ENCODE measurements around the gene TXNDC12. TPM values are rescaled to one million over a fixed set of nuclear protein-coding genes. Genes with fewer than 3 reads are reported as not detected.
"Not testable (repeated sequence)": the region's sequence is repeated elsewhere in the genome, so short reads cannot be mapped to it uniquely, and the experiment has no call there.

TXNDC12 gene
- total RNA-seq, 4 donors from 2014 or later, result 16.9 to 23.0 (median 19.6) TPM

DNA sequence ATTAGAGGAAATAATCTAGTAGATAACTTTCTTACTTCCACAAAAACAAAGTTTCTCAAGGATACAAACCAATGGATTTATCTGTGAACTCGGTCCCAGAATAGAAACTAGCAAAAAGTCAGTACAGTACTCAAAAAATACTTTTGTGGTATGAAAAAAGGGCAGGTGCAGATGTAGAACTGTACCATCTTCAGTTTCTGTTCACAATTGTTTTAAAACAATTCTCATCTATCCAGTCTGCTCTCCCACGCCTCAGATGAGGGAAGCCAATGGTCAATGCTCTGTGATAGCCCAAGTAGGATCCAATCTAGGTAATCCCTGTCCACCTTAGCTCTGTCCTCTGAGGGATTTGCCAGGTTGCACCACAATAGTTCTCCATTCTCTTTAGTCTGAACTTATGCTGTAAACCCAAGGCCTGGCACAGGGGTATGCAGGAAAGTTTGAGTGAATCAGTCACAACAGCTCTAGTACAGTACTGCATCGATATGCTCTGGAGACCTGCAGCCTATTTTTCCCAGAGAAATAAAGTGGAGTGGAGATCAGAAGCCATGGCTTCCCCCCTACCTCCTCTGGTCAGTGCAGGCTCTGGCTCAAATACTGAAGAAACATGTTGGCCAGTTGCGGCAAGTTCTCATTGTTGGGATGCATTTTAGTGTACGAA lies 22.7 kb downstream of the TXNDC12 start:
- no peaks in the 10 kb centered on the region for H3K27me3 ChIP-seq
- no peaks in the 10 kb centered on the region for H3K9me3 ChIP-seq
- H3K27ac ChIP-seq, result peak overlapping the region in 3 of 4 donors; percentile 89 to 93 (median 90)
- TF ChIP-seq POLR2A (IDR thresholded peaks at IDR 0.05), result no peak
- TF ChIP-seq EP300 (IDR thresholded peaks at IDR 0.05), result no peak
- TF ChIP-seq, protein P1, sequence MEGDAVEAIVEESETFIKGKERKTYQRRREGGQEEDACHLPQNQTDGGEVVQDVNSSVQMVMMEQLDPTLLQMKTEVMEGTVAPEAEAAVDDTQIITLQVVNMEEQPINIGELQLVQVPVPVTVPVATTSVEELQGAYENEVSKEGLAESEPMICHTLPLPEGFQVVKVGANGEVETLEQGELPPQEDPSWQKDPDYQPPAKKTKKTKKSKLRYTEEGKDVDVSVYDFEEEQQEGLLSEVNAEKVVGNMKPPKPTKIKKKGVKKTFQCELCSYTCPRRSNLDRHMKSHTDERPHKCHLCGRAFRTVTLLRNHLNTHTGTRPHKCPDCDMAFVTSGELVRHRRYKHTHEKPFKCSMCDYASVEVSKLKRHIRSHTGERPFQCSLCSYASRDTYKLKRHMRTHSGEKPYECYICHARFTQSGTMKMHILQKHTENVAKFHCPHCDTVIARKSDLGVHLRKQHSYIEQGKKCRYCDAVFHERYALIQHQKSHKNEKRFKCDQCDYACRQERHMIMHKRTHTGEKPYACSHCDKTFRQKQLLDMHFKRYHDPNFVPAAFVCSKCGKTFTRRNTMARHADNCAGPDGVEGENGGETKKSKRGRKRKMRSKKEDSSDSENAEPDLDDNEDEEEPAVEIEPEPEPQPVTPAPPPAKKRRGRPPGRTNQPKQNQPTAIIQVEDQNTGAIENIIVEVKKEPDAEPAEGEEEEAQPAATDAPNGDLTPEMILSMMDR (IDR thresholded peaks at IDR 0.05), result no peak
- TF ChIP-seq POLR2AphosphoS5 (IDR thresholded peaks at IDR 0.05), result no peak
- ATAC-seq, result no peak
- peaks cover 8 to 33% (median 12%) of the 10 kb centered on the region in 3 donors for H3K4me1 ChIP-seq
- H3K36me3 ChIP-seq, result peaks cover 0 to 18% of the 10 kb centered on the region in 2 donors
- H3K4me3 ChIP-seq, result peak overlapping the region; percentile 65 to 86
- 46 to 89% methylated on average over 3 to 4 of the region's 5 CpGs for WGBS, 2 donors (ENCODE audit: low coverage in 1 of 2)

DNA sequence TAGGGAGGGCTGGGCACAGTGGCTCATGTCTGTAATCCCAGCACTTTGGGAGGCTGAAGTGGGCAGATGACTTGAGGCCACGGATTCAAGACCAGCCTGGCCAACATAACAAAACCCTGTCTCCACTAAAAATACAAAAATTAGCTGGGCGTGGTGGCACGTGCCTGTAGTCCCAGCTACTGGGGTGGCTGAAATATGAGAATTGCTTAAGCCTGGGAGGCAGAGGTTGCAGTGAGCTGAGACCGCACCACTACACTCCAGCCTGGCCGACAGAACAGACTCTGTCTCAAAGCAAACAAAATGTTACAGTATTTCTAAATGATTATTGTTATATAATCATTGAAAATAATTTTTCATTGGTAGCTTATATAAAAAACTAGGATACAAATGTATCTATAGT lies 26.2 kb downstream of the TXNDC12 start:
- not testable (repeated sequence) for H3K27me3 ChIP-seq
- WGBS, 2 donors (ENCODE audit: low coverage in 1 of 2), result 84 to 86% methylated on average over 5 of the region's 5 CpGs

DNA sequence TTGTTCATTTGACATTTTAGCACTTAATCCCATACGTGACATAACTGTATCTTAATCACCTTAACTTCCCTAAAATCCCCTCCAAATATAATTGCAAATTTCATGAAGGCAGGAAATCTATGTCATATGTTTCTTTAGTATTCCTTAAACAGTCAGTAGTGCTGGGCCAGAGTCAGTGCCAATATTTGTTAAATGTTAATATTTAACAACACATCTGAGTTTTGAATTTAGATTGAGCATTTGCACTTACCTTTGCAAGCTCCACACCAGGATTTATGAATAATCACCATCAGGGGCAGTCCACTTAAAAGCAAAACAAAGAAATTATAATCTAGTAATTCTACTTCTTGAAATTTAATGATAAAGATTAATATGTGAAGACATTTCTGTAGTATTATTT lies 26.7 kb downstream of the TXNDC12 start:
- H3K27me3 ChIP-seq, result no peaks in the 10 kb centered on the region
- H3K36me3 ChIP-seq, result peaks cover 5 to 47% of the 10 kb centered on the region in 2 donors
- H3K4me3 ChIP-seq, result no peak overlapping the region
- no peak for ATAC-seq
- no peak overlapping the region for H3K27ac ChIP-seq
- WGBS, 2 donors (ENCODE audit: low coverage in 1 of 2), result 71 to 82% methylated on average over 1 of the region's 1 CpG
- TF ChIP-seq POLR2AphosphoS5 (IDR thresholded peaks at IDR 0.05), result no peak
- TF ChIP-seq POLR2A (IDR thresholded peaks at IDR 0.05), result no peak
- TF ChIP-seq, protein P1 (IDR thresholded peaks at IDR 0.05), result no peak
- TF ChIP-seq EP300 (IDR thresholded peaks at IDR 0.05), result no peak
- peaks cover 8 to 33% (median 12%) of the 10 kb centered on the region in 3 donors for H3K4me1 ChIP-seq
- H3K9me3 ChIP-seq, result no peaks in the 10 kb centered on the region

More for the DNA sequence above, 26.2 kb downstream of the TXNDC12 start:
- H3K4me1 ChIP-seq, result peaks cover 8 to 33% (median 12%) of the 10 kb centered on the region in 3 donors
- H3K4me3 ChIP-seq, ATAC-seq, H3K27ac ChIP-seq, H3K9me3 ChIP-seq: not testable (repeated sequence)
- peaks cover 0 to 42% of the 10 kb centered on the region in 2 donors for H3K36me3 ChIP-seq

DNA sequence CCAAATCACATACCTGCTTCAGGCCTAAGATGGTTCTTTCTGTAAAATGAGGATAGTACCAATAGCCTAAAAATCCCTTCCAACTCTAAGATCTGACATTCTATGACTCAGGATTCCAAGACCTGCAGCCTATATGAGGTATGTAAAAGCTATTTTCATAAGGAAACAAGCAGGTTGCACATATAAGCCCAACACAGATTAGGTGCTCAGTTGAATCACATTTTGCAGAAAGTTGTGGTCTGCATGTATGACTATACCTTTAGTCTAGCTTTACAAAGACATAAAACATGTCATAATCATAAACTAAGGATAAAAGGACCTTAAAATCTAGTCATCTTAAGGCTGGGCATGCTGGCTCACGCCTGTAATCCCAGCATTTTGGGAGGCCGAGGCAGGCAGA lies 28.7 kb downstream of the TXNDC12 start:
- Histone ChIP-seq H3K27me3 (no peaks in the 10 kb centered on the region), H3K4me1 (peaks cover 0 to 15% (median under 1%) of the 10 kb centered on the region in 3 donors), H3K36me3 (peaks cover 8 to 67% of the 10 kb centered on the region in 2 donors), H3K9me3 (no peaks in the 10 kb centered on the region), H3K27ac (no peak overlapping the region), H3K4me3 (no peak overlapping the region)
- 91 to 92% methylated on average over 2 of the region's 2 CpGs for WGBS, 2 donors (ENCODE audit: low coverage in 1 of 2)
- no peak for ATAC-seq
- no peak for TF ChIP-seq POLR2AphosphoS5 (IDR thresholded peaks at IDR 0.05)
- TF ChIP-seq EP300 (IDR thresholded peaks at IDR 0.05), result no peak
- TF ChIP-seq POLR2A (IDR thresholded peaks at IDR 0.05), result no peak
- TF ChIP-seq, protein P1 (IDR thresholded peaks at IDR 0.05), result no peak

DNA sequence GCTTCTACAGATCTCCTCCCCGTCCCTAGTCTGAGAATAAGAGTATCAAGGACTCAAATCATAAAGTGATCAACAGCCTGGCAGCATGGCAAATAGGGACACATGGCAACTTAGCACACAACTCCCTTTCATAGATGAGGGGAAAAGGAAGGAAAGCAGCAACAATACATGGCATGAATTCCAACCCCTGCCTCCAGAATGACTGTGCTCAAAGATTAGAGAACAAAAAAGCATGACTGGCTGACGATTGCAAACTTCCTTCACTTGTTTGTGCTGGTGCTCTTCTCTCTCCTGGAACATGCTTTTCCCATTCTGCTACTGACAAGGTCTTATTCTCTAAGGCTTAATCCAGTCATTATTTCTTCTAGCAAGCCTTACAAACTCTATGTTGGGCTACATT lies 32.9 kb downstream of the TXNDC12 start:
- Histone ChIP-seq H3K27me3 (no peaks in the 10 kb centered on the region), H3K4me3 (no peak overlapping the region), H3K36me3 (peaks cover 8 to 77% of the 10 kb centered on the region in 2 donors), H3K9me3 (no peaks in the 10 kb centered on the region), H3K27ac (no peak overlapping the region), H3K4me1 (no peaks in the 10 kb centered on the region)
- TF ChIP-seq EP300 (IDR thresholded peaks at IDR 0.05) (no peak), POLR2AphosphoS5 (IDR thresholded peaks at IDR 0.05) (no peak), POLR2A (IDR thresholded peaks at IDR 0.05) (no peak)
- TF ChIP-seq, protein P1 (IDR thresholded peaks at IDR 0.05), result no peak
- 45 to 75% methylated on average over 1 to 2 of the region's 2 CpGs for WGBS, 2 donors (ENCODE audit: low coverage in 1 of 2)
- ATAC-seq, result no peak

All from gastroesophageal sphincter (tissue), 4 donors.